CD4-positive, alpha-beta T cell treated with Interferon gamma for 1 hour (primary cell): ENCODE data around the gene KIRREL2.
"Not testable (repeated sequence)": the region's sequence is repeated elsewhere in the genome, so short reads cannot be mapped to it uniquely, and the experiment has no call there.

Experiments used
- DNase-seq: peaks from one replicate; pipeline ENCODE4 v3.0.0-alpha.2; 2020

KIRREL2 gene

DNA sequence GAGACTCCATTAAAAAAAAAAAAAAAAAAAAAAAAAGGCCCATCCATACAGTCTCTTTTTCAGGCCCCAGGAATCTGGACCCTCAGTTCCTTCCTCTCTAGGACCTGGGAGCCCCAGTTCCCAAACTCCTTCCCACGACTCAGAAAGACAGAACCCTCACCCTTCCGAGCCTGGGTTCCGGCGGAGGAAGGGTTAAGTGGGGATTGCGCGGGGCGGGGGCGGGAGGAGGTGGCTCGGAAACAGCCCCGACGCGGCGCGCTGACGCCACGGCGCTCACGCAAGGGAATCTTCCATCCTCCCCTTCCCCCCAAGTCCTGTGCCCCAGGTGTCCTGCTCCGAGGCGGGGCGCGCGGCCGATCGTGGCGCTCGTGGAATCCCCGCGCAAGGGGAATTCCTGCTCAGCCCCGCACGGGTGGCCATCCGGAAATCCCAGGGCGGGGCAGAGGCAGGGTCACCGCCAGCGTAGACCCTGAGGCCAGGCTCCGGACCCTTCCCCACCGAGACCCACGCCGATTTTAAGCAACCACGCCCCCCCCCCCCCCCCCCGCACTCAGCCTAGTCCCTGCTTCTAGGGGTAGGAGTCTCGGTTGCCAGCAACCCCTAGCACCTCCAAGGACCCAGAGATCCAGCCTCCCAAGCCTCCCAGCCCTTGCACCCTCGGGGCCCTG lies 43.0 kb downstream of the KIRREL2 start:
- peak; percentile 91 for DNase-seq

DNA sequence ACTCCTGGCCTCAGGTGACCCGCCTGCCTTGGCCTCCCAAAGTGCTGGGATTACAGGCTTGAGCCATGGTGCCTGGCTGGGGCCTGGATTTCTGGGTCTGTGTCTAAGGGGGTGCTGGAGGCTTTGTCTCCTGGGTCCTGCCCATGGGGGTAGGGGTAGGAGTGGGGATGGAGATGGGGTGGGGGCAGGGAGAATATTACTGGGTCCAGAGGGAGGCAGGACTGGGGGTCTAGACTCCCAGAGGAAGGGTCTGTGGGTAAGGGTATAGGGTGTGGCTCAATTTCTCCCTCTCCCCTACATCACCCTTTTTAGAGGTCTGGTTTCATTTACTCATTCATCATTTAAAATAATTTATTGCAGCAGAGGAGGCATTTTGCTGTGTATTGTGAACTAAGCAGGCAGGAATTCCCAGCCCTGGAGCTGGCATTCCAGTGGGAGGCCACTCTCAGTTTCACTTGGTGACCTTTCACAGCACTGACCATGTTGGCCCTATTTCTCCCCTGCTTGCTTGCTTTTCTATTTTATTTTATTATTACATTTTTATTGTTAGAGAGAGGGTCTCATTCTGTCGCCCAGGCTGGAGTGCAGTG lies 44.4 kb downstream of the KIRREL2 start:
- DNase-seq, result no peak

DNA sequence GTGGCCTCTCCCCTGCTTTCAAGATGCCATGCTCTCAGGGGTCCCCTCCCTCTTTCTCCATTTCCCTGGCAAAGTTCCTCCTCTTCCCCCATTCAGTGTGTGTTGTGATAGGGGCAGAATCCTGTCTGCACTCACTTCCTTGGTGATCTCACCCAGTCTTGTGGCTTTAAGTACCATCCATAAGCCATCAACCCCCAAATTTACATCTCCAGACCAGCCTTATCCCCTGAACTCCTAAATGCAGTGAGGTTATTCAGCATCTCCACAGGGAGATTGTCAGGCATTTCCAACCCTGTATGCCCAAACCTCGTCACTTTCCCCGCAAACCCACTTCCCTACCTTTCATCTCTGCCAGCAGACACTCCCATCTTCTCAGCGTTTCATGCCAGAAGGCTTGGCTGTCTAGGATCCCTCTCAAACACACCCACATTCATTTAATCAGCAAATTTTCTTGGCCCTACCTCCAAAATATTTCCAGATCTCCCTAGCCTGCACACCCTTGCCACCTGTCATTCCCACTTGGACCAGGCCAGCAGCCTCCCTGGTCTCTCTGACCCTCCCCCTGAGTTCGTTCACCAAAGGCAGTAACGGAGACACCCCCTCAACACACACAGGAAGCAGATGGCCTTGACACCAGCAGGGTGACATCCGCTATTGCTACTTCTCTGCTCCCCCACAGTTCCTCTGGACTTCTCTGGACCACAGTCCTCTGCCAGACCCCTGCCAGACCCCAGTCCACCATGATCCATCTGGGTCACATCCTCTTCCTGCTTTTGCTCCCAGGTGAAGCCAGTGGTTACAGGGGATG lies 45.3 kb downstream of the KIRREL2 start, which contains the start of gene HCST:
TSS of gene HCST (plus strand) at position 676 of the 808 bp plus-strand sequence. CDS start at position 741, 65 bp downstream.
- peak; percentile 60 for DNase-seq

DNA sequence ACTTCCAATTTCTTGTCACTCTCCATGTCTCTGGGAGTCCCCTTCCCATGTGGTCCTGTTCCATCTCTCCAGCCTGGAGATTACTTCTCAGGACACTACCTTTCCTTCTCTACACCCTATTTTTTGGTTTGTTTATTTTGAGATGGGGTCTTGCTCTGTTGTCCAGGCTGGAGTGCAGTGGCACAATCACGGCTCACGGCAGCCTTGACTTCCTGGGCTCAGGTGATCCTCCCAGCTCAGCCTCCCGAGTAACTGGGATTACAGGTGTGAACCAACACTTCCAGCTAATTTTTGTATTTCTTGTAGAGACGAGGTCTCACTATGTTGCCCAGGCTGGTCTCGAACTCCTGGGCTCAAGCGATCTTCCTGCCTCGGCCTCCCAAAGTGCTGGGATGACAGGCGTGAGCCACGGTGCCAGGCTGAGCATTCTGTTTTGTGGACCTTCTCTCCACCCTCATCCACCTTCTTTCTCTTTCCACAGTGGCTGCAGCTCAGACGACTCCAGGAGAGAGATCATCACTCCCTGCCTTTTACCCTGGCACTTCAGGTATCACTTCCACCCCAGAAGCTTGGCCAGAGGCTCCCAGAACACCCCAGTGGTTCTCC lies 46.3 kb downstream of the KIRREL2 start:
- DNase-seq, result no peak

DNA sequence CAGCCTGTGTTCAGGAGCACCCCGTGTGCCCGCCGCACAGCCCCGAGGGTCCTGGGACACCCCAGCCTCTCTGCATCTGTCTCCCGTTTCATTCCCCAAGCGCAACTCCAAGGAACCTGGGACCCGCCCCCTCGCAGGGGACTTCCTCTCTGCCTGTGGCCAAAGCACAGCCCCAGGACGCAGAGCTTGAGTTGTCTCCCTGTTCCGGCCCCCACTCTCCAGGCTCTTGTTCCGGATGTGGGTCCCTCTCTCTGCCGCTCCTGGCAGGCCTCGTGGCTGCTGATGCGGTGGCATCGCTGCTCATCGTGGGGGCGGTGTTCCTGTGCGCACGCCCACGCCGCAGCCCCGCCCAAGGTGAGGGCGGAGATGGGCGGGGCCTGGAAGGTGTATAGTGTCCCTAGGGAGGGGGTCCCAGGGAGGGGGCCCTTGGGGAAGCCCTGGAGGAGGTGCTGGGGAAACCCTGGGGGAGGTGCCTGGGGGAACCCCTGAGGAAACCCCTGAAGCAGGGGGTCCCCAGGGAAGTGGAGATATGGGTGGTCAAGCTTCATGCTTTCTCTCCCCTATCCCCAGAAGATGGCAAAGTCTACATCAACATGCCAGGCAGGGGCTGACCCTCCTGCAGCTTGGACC lies 47.0 kb downstream of the KIRREL2 start:
- peak; percentile 95 for DNase-seq

DNA sequence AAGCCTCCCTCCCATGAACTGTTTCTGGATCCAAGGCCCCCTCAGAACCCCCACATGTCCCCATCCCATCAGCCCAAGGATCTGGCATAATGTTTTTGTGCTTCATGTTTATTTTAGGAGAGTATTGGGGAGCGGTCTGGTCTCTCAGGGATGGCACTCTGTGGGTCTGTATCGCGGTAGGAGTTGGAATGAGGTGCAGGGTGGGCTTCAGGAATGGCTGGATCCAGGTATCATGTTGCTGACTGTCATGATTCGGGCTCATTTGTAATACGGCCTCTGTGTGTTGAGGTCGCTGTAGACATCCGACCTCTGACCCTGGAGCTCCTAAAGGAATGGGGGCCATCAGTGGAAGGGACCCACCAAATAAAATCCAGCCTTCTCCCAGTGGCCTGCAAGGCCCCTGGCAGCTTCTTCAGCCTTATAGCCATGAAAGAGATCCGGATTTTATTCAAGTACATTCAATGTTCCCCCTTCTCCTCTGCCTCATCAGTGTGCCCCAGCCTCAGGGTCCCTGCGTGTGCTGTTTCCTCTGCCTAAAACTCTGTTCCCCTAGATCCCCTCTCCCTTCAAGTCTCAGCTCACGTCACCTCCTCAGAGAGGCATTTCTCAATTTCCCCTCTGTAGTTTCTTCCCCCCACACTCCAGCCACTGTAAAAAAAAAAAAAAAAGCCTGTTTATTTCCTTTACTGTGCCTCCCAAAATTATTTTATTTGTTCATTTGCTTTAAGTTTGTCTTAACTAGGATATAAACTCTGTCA lies 47.8 kb downstream of the KIRREL2 start:
- DNase-seq, result no peak

DNA sequence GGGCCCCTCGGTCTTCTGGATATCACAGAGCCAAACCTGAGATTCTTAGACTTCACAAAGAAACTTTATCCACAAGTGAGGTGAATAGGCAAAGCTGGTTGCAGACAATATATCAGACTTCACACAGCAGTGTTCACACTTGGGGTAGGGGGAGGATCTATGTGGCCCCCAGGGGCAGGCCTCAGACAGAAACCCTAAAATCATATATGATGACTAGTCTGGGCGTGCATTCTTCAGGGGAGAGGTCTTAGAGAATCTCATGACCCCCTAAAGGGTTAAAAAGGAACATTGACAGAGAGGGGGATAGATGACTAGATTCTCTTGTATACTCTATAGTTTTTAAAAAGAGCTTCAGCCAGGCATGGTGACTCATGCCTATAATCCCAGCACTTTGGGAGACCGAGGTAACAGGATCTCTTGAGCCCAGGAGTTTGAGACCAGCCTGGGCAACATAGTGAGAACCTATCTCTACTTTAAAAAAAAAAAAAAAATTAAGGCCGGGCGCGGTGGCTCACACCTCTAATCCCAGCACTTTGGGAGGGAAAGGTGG lies 48.5 kb downstream of the KIRREL2 start:
- DNase-seq, result no peak

DNA sequence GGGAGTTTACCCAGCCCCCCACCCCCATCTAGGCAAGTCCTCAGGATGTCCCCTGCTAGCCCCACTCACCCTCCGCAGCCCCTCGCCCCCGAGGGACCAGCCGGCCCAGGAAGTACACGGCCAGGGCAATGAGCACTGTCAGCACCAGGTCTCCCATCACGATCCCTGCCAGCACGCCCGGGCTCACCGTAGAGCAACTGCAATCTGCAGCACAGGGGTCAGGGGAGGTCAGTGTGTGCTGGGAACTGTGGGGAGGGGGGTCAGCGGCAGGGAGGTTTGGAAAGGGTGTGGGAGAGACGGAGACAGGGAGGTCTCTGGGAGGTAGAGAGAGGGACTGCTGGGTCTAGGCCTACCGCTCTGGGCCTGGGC lies 50.6 kb downstream of the KIRREL2 start:
- DNase-seq, result no peak

DNA sequence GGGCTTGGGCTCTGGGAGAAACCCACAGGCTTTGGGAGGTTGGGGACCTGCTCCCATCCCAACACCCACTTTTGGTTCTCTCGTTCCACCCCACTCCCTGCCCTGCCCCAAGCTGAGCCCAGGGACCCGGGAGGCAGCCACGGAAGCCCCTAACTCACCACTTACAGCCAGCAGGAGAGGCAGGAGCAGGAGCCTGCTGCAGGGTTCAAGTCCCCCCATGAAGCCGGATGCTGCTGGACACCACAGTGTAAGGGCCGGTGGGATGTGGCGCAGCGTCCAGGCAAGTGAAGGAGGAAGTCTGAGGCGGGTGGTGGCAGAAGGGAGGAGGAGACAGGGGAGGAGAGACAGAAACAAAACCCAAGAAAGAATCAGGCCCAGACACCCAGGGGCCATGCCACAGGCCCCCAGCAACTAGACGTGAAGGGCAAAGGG lies 51.3 kb downstream of the KIRREL2 start, which contains the start of gene TYROBP:
TSS of gene TYROBP (minus strand) at position 286 of the 432 bp plus-strand sequence. CDS start at position 219, 67 bp downstream.
- no peak for DNase-seq

DNA sequence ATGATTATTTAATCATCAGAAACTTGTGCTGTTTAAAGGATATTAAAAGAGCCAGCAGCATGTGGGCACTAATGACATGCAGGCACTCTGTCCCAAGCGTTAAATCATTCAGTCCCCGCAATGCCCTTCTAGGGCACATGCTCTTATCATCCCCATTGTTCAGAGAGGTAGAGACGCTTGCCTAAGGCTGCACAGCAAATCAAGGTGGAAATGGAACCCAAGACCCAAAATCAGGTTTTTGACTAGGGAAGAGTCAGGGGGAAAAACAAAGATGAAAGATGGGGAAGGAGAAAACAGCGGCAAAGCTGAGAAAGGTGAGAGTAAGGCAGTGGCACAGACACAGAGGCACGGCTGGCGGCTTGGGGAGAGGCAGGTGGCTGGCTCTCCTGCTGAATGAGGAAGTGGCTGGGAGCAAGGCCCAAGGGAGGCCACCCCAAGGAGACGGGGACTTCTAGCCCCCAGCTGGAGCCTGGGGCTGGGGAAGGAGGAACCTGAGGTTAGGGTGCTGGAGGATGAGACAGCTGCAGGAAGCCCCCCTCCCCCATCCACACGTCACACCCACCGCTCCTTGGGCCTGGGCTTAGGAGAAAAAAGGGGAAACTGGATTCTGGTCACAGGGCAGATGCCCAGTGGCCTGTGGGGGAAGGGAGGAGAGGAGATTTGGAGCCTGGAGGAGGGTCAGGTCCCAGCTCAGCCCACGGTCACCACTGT lies 52.4 kb downstream of the KIRREL2 start:
- DNase-seq, result peak; percentile 91

DNA sequence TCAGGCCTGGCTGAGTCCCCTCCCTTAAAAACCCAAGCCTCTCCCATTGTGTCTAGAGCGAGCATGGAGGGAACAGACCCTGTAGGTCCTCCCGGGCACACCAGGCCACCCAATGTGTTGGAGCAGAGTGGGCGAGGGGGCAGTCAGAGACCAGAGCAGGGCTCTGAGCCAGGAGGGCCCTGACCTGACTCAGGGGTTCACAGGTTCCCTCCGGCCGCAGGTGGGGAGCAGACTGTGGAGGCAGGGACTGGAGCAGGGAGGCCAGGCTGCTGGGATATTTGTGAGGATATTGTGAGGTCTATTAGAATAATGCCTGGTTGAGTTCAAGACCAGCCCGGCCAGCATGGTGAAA lies 52.9 kb downstream of the KIRREL2 start:
- no peak for DNase-seq

DNA sequence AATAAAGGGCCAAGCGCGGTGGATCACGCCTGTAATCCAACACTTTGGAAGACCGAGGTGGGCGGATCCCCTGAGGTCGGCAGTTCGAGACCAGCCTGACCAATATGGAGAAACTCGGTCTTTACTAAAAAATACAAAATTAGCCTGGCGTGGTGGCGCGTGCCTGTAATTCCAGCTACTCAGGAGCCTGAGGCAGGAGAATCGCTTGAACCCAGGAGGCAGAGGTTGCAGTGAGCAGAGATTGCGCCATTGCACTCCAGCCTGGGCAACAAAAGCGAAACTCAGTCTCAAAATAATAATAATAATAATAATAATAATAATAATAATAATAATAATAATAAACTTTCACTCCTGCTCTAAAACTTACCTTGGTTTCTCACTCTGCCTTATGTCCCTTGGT lies 53.6 kb downstream of the KIRREL2 start:
- DNase-seq, result not testable (repeated sequence)

DNA sequence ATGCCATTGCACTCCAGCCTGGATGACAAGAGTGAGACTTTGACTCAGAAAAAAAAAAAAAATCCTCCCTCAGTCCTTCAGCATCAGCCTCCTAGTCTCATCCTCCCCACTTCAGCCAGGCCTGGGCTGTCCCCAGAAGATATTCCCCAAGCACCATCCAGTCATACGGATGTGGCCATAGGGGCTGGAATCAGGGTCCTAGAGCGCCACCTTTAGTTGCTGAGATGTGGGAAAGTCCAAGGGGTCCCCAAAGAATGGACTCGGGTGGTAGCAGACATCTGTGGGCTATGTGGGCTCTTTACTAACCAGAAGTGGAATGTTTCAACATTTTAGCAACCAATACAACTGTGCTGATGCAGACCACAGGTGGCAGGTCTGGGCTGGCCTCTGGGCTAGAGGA lies 54.5 kb downstream of the KIRREL2 start:
- DNase-seq, result no peak

DNA sequence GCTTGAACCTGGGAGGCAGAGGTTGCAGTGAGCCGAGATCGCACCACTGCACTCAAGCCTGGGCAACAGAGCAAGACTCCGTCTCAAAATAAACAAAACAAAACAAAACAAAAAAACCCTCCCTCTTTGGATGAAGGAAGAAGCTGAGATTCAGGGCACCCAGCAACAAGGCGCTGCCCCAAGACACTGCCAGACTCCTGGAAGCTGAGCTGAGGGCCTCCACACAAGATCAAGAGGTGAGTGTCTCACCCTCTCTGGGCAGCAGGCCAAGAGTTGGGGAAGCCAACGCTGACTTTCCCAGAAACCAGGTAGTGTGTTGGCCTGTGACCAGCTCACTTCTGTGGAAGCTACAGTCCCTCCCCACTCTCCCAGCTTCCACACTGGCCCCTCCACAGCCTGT lies 55.1 kb downstream of the KIRREL2 start:
- DNase-seq, result no peak

DNA sequence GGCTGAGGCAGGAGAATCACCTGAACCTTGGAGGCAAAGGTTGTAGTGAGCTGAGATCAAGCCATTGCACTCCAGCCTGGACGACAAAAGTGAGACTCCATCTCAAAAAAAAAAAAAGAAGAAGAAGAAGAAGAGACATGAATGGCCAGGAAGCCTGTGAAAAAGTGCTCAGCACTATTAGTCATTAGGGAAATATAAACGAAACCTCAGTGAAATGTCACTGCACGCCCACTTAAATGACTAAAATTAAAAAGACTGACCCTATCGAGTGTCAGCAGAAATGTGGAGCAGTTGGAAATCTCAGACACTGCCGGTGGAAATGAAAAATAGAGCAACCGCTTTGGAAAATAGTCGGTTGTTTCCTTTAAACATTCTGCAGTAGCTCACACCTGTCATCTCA lies 56.9 kb downstream of the KIRREL2 start:
- DNase-seq, result no peak

DNA sequence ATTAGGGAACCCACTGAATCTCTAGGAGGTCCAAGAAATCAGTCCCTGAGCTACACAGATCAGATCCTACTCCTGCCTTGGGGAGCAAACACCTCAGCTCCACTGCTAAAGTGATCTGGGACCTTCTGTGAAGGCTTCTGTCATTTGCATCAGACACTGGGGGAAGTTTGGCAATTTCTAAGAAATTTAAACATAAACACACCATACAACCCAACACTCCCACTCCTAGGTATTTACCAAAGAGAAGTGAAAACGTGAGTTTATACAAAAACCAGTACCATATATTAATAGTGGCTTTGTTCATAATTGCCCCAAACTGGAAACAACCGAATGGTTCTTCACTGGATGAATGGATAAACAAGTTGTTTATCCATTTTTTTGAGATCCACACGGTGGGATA lies 58.7 kb downstream of the KIRREL2 start:
- DNase-seq, result no peak
